LoVo (cell line): ENCODE measurements around the gene TRAP1.
"Not testable (repeated sequence)": the region's sequence is repeated elsewhere in the genome, so short reads cannot be mapped to it uniquely, and the experiment has no call there.

Experiments used
- DNase-seq: peaks from one replicate; pipeline ENCODE4 v3.0.0-alpha.2; 2016; ENCODE audit warnings: low spot score

The TRAP1 gene

DNA sequence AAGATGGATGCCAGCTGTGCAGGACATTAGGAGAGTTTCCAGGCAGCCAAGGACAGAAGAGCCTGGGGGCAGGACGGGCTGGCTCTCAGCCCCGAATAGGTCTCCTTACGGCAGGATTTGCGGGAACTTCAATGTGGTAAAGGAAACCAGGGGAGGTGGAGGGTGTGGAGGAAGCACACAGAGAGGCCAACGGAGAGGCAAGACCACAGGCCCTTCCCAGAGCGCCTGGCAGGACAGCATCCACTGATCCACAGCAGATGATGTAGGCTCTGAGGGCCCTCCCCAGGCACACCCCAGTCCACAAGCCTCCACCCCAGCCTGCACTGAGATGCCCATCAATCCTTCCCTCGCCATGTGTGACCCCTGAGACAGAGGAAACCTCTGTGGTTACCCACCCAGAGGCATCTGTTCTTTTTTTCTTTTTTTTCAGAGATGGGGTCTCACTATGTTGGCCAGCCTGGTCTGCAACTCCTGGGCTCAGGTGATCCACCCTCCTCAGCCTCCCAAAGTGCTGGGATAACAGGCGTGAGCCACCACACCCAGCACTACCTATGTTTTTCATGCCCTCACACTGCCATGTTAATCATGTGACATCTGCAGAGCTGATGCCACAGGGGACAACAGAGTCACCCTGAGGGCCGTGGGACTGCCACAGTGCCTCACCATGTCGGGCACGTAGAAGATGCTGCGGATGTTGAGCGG, 43.5 kb downstream of the TRAP1 start:
- no peak for DNase-seq

DNA sequence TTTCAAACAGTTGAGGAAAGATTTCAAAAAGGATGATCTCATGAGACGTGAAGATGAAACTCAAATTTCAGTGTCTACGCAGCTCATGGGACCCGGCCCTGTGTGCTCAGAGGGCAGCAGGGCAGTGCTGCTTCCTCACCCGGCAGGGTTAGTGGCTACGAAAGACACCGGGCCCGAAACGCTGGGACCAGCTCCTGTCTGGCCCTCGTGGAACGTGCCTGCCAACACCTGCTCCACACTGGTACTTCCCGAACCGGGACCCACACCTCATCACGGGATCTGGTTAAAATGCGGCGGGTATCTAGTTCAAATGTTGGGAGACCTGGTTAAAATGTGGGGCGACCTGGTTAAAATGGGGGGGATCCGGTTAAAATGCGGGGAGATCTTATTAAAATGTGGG, 44.1 kb downstream of the TRAP1 start:
- DNase-seq, result no peak

DNA sequence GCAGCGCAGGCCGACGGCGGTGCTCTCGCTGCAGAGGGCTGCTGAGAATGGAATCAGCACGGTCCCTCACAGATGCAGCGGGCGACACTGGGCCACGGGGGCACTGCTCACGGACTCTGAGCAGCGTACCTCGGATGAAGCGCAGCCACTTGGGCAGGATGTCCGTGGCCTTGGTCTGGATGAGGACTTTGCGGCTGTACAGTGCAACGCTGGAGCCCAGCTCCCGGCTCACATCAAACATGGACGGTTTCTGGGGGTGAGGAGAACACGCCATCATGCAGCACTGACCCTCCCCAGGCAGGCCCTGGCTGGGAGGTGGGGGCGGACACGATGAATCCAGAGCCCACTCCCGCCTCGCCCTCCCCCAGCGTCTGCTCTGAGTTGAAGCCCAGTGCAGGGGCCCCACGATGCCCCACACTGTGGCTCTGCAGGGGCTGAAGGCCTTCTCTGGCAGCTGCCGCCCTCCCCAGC, 44.7 kb downstream of the TRAP1 start:
- DNase-seq, result no peak

DNA sequence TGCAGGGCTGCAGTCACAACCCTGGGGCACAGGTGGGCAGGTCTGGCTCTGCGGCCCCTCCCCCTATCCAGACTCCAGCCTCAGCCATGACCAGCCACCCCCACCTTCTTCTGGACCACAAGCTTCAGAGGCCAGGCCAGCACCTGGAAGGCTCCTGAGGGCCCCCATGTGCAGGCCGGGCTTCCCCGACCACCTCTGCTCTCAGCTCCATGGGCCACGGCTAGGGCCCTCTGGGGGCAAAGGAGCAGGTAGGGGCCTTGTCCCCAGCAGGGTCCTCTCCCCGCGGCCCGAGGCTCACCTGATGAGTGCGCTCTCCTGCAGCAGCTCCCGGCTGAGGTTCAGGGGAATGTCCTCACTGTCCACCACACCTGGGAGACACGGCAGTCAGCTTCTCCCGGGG, 45.9 kb downstream of the TRAP1 start:
- no peak for DNase-seq

DNA sequence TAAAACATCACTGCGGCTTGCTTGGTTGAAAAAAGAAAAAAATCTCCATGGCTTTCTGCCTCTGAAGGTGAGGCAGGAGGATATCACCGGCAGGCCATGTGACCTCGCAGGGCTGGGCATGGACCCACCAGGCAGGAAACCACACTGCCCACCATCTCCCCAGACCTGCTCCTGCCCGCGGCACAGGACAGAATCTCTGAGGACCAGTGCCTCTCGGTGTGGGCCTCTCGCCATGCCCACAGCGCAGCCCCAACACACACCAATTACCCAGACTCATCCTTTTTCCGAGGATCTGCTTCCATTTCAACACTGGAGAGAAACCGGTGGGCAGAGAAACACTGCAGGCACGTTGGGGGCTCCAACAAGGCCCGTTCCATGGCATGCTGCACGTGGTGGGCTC, 46.6 kb downstream of the TRAP1 start:
- DNase-seq, result no peak

DNA sequence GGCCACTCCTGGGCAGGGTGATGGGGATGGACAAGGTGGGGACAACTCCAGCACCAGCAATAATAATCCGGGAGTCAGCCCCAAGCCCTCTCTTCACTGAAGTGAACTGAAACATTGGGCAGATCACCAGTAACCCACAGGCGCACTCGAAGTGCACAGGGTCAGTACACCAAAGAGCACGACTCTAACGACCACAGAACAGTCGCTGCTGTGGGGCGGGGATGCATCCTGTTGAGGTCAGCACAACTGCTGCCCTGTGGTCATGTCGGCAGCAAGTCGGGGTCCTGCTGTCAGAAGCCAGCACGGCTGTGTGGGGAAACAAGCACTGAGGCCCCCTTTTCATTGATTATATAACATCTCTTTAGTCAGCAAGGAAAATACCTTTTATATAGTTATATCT, 48.2 kb downstream of the TRAP1 start:
- no peak for DNase-seq

DNA sequence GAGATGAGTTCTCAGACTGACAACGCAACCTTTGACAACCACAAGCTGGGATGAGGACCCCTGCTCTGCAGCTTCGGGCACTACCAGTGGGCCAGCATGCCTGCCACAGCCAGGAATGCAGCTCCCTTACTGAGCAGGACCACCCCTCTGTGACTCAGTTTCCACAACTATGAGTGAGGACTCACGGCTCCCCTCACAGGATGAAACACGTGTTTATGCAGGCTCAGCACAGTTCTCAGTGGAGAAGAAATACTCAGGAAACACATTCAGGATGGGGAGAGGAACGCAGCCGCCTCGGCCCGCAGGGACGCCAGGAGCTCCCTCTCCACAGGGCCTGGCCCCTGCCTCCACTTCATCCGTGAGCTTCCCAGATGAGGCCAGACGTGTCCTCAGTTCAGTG, 48.7 kb downstream of the TRAP1 start:
- no peak for DNase-seq

DNA sequence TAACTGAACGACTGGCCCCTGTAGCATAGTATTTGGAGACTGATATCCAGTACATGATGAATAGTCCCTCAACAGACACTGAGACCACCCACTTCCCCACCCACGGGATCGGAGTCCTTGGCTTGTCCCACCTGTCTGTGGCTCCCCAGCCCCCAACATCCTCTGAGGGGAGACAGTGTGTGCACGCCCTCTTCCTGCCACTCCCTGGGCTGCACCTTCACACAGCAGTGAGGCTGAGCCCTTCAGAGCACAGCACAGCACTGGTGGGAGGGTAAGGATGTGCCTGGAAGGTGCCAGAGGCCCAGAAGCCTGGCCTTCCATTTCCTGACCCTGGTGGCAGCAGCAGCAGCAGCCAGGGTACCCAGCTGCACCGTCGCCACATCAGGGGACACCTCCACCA, 51.8 kb downstream of the TRAP1 start:
- no peak for DNase-seq

DNA sequence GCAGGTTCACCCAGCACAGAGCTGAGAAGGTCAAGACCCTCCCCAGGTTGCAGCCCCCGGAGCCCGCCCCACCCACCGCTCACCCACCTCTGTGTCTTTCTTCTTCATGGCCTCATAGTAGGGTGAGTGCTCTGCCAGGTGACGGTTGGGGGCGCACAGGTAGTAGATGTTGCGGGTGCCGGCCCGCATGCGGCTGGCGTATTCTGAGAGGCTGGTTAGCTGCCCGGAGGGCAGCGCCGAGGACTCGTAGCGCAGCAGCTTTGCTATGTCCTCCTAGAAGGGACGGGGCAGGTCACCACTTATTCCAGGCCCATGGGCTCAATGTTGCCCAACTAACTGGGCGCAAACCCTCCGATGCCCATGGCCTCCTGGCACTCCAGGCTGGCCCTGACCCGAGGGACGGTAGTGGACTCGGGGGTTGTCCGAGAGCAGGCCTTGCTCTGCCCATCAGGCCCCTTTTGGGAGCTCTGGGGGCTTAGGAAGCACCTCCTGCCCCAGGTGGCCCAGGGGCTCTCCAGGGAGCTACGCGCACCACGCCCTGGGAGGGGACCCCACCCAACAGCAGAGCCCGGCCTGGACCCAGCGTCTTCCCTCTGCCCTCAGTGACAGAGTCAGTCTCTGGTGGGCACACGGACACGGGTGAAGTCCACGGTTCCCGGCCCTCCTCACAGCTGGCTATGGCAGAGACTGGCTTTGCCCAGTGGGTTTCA, 53.0 kb downstream of the TRAP1 start:
- no peak for DNase-seq

DNA sequence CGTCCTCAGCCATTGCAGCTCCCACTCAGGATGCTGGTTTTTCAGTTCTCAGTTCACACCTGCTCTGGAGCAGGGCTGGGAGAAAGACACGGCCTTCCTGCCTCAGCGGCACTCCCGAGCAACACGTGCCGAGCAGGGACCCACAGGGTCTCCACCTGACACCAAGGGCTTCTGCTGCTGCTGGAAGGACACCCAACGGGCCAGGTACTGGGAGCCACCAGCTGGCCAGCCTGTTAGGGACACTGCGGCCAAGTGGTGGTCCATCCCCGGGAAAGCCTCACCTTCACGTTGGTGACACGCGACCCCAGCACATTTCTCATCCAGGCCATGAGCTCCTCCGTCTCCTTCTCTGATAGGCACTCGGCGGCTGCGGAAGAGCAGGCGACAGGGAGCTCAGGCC, 54.7 kb downstream of the TRAP1 start:
- DNase-seq, result no peak

DNA sequence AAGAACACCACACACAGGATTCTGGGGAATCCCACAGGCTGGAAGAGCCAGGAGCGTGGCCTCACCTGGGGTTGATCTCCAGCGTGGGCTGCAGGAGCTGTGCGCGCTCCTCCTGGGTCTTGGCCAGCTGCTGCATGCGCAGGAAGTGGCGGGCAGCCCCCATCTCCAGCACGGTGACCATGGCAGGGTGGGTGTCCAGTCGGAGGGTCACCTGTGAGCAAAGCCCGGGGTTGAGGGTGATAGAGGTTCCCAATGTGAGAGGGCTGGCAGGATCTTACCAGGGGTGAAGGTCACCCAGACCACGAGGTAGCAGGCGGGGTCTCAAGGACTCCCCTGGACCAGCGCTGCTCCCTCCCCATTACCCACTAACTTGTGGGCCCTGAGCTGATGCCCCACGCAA, 55.4 kb downstream of the TRAP1 start:
- no peak for DNase-seq

DNA sequence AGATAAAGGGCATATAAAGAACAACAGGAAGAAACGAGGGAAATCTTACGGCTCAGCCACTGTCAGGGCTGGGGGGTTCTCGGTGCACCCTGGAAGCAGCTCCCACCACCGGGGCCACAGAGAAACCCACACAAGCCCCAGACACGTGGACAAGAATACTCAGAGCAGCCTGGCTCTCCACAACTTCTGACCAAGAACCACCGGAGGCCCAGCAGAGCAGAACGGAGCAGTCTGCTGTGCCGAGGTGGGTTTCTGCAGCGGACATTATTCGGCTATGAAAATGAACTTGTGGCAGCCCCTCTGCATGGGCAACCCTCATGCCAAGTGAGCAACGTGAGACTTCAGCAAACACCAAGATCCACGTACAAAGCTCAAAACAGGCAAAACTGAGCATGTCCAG, 56.0 kb downstream of the TRAP1 start:
- DNase-seq, result no peak

DNA sequence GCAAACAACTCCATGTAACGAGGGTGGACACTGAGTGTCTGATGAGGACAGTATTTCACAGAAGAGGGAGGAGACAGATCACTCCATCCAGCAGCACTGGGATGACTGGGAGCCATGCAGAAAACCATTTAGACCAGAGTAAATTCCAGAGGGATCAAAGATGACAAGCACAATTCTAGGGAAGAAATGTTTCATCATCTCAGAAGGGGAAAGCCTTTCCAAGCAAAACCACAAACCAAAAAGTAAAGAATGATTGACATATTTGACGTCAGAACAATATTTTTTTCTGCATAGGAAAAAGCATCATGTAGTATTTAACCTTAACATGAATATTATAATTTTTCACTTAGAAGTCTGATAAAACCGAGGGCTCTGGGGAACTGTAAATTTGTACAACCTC, 58.1 kb downstream of the TRAP1 start:
- no peak for DNase-seq

DNA sequence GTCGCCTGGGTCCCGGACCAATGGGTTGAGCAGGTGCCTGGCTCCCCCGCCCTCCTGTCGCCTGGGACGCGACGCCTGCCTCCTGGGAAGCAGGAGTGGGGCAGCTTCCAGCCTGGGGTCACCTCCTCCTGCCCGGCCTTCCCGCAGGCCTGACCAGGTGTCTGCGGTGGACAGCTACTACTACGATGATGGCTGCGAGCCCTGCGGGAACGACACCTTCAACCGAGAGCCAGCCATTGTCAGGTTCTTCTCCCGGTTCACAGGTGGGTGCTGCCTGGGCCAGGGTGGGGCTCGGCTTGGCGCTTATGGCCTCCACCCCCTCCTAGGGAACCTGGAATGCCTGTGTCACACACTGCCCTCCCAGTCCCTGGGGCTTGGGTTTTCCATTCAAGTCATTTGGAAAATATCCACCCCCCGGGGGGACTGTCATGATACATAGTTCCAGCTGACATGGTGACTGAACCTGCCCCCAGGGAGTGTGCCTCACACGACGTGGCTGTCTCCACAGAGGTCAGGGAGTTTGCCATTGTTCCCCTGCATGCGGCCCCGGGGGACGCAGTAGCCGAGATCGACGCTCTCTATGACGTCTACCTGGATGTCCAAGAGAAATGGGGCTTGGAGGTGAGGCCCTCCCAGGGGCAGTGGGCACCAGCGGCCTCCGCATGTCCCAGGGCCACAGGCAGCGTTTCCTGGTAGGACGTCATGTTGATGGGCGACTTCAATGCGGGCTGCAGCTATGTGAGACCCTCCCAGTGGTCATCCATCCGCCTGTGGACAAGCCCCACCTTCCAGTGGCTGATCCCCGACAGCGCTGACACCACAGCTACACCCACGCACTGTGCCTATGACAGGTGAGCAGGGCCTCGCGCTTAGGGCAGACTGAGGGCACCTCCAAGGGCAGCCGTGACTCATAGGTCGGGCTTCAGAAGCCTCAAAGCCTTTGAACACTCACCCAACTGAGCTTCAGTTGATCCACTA, 60.5 kb downstream of the TRAP1 start:
- DNase-seq, result no peak

DNA sequence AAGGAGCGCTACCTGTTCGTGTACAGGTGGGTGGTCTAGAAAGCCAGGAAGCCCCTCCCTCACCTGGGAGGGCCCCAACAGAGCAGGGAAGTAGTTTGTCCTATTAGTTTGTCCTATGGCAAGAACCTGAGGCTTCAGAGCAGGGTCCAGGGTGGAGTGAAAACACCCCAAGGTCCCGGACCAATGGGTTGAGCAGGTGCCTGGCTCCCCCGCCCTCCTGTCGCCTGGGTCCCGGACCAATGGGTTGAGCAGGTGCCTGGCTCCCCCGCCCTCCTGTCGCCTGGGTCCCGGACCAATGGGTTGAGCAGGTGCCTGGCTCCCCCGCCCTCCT, 61.2 kb downstream of the TRAP1 start:
- DNase-seq, result not testable (repeated sequence)

DNA sequence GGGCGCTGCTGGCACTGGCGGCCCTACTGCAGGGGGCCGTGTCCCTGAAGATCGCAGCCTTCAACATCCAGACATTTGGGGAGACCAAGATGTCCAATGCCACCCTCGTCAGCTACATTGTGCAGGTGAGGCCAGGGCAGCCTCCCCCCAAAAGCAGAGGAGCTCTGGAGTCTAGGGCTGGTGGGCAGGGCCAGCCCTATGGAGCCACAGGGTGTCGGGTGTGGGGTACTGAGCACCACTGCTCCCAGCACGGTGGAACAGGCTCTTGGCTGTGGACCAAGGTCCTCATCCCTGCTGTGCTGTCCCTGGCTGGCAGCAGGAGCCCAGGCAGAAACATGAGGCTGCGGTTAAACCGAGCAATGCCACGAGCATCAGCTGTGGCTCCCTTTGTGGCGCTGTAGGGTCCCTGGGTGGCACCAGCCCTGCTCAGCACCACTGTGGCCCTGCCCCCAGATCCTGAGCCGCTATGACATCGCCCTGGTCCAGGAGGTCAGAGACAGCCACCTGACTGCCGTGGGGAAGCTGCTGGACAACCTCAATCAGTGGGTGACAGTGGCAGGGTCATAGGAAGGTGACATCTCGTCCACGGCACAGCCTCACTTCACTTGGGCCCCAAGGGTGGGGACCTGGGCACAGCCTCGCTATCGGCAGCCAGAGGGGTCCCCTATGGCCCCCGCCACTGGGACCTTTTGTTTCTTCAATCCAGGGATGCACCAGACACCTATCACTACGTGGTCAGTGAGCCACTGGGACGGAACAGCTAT, 61.7 kb downstream of the TRAP1 start:
- DNase-seq, result no peak

DNA sequence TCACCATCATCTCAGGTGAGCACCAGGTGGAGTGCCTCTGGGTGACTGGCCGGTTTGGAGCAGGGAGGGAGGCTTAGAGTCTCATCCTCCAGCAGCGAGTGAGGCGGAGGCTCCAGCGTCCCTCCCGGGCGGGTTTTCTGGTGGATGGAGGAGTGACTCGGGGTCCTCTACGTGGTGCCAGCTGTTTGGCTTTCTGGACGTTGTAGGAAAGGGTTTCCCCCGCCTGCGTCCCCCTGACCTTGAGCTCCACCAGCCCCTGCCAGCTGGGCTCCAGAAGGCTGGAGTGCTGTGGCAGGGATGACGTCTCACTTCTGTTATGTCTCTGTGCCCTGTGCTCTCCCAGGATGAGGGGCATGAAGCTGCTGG, 62.3 kb downstream of the TRAP1 start:
- DNase-seq, result no peak

DNA sequence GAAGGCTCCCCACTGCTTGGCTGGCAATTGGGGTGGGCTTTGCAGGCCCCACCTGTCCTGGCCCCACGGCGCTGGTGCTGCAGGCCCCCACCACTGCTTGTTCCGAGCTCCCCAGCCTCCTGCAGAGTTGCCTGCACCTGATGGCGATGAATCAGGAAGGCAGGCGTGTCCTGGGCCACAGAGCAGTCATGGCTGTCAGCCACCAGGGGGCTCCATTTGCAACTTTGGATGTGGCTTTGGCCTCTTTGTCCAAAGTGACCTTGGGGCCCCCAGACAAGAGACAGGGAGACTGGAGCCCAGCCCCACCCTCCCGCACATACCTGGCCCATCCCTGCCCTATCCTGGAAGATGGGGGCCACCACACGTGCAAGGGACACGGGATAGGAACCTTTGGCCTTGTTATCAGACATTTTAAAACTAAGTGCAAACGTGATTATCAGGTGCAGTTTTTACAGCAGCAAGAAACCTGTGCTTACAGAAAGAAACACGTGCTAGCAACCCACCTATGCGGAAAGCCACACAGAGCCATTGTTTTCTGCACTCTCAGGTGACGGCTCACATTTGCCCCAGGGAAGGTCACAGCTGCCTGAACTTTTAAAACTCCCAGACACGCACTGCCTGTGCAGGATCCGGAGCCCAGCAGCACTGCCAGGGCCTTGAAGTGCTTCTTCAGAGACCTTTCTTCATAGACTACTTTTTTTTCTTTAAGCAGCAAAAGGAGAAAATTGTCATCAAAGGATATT, 62.9 kb downstream of the TRAP1 start, which contains the start of gene DNASE1:
Gene DNASE1 (plus strand): TSS at position 443 of the 743 bp plus-strand sequence. CDS start 683 bp downstream, outside the sequence.
- DNase-seq, result peak; percentile 54

DNA sequence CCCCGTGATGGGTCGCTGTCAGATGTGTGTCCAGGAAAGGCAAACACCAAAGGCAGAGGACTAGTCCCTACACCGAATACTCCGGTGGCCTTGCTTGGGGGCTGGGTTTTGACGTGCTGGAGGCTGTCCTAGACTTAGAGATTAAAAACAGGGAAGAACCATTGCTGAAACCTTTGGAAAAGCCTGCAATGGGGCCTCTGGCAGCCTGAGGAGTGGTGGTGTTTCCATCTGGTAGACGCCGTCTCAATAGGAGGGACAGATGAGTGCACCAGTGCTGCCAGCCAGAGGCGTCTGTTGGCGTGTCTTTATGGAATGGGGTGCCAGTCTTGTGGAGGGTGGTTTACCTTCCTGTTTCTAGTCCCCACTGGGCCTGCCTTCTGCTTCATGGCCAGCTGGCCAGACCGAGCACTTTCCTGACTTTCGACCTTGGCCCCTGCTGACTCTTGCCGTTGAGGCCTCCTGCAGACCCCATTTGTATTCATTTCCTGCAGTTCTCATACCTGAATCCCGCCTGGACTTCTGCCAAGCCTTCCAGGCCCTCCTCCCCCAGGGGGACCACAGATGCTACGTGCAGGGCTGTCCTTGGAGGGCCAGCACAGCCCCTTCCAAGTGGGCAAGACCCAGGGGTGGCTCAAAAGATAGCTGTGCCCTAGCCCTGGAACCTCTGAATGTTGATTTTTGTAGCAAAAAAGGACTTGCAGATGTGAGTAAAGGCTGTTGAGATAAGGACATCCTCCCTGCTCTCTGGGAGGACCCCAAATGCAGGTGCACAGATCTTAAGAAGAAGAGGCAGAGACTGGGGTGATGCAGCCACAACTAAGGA, 64.7 kb downstream of the TRAP1 start:
- no peak for DNase-seq
